Natural killer cell (primary cell): ENCODE measurements around the gene SHF. TPM values are rescaled to one million over a fixed set of nuclear protein-coding genes. Genes with fewer than 3 reads are reported as not detected.

Source experiments
- ATAC-seq, 3 donors: fragments of 150-1000 bp in 2 of 3; fragments of 200-7000 bp in 1 of 3; cut with Tn5 transposase; 1 replicate in 1 of 3; 2 replicates in 2 of 3; pipeline ENCODE4 v1.10.0; 2021; ENCODE audit warnings: mild to moderate bottlenecking in 2 of 3, moderate library complexity in 2 of 3
- DNase-seq, 2 donors: peaks; one replicate each; pipeline versions ENCODE4 v3.0.0 to v3.0.0-alpha.2; 2013 to 2021; ENCODE audit warnings: mixed read lengths in 1 of 2
- H3K27ac ChIP-seq: one replicate; pipeline ENCODE4 v1.5.1; 2013; ENCODE audit warnings: mild to moderate bottlenecking, low read length
- H3K27me3 ChIP-seq: one replicate; pipeline ENCODE4 v1.6.1; 2013; ENCODE audit warnings: low read length; ENCODE audit not compliant: control insufficient read depth, insufficient read depth
- H3K36me3 ChIP-seq: one replicate; pipeline ENCODE4 v1.6.1; 2013; ENCODE audit warnings: low read length; ENCODE audit not compliant: control insufficient read depth, insufficient read depth
- H3K4me1 ChIP-seq: one replicate; pipeline ENCODE4 v1.6.1; 2013; ENCODE audit warnings: low read length; ENCODE audit not compliant: control insufficient read depth, insufficient read depth
- H3K4me3 ChIP-seq: one replicate; pipeline ENCODE4 v1.5.1; 2013; ENCODE audit warnings: low read length
- H3K9me3 ChIP-seq: one replicate; pipeline ENCODE4 v1.6.1; 2013; ENCODE audit warnings: low read length; ENCODE audit not compliant: control insufficient read depth, insufficient read depth
- H3K27ac Mint-ChIP-seq, 2 donors: one replicate each; pipeline ENCODE4 v1.8.0; 2022; ENCODE audit warnings: mild to moderate bottlenecking in 2 of 2, mixed read lengths in 2 of 2, moderate library complexity in 1 of 2
- H3K27me3 Mint-ChIP-seq, 2 donors: one replicate each; pipeline ENCODE4 v1.8.0; 2022; ENCODE audit warnings: low read depth in 2 of 2, mixed read lengths in 2 of 2
- H3K36me3 Mint-ChIP-seq: one replicate; pipeline ENCODE4 v1.8.0; 2022; ENCODE audit warnings: mixed read lengths
- H3K4me1 Mint-ChIP-seq, 2 donors: one replicate each; pipeline ENCODE4 v1.8.0; 2022; ENCODE audit warnings: mixed read lengths in 2 of 2
- H3K4me3 Mint-ChIP-seq: one replicate; pipeline ENCODE4 v1.8.0; 2022; ENCODE audit warnings: mild to moderate bottlenecking, moderate library complexity, mixed read lengths
- H3K9me3 Mint-ChIP-seq, 2 donors: one replicate each; pipeline ENCODE4 v1.8.0; 2022; ENCODE audit warnings: mixed read lengths in 2 of 2
- CTCF ChIP-seq: fragments of 200-600 bp; IDR thresholded peaks from one replicate; pipeline ENCODE4 v1.8.0; 2022; ENCODE audit warnings: antibody characterized with exemption
- WGBS: methylation state at CpG from one replicate; pipeline ENCODE4 v1.1.7; 2013; ENCODE audit warnings: missing lambda C conversion rate; ENCODE audit not compliant: insufficient coverage; 5-methylcytosine and 5-hydroxymethylcytosine counted together
- intact Hi-C: fragments of 100-400 bp; cut with micrococcal nuclease; formaldehyde crosslinking; loops from one replicate; pipeline ENCODE4 v1.14.2; 2022
- total RNA-seq, 4 donors: library from RNA; stranded (reverse); fragments of 120-200 nt in 1 of 4; gene quantifications; one replicate each; pipeline versions ENCODE4 v1.2.3 to v1.2.4, GENCODE V29; 2013 to 2022

Gene SHF
- total RNA-seq, 3 donors from 2014 or later (not counting 1 experiment from before 2014, with no cell fraction given): 0.94 to 2.4 (median 1.7) TPM

- H3K4me1 ChIP-seq: peaks cover 34% of the 10 kb centered on the region
- peak overlapping the region in 1 of 2 donors; percentile 68 for H3K27ac Mint-ChIP-seq
- no peak for DNase-seq
- WGBS: 94% methylated on average over 9 of the region's 9 CpGs
- H3K27me3 ChIP-seq: no peaks in the 10 kb centered on the region
- peaks cover 15 to 41% of the 10 kb centered on the region in 2 donors for H3K4me1 Mint-ChIP-seq
- no peaks in the 10 kb centered on the region for H3K9me3 ChIP-seq
- intact Hi-C loops: loop anchor here (1.0 kb wide), 2 partner anchors 236 to 295 kb away; no protein-coding TSS in a partner anchor
- no peak for ATAC-seq
- H3K4me3 Mint-ChIP-seq: no peak overlapping the region
- H3K9me3 Mint-ChIP-seq: no peaks in the 10 kb centered on the region
- no peaks in the 10 kb centered on the region for H3K36me3 ChIP-seq
- H3K27me3 Mint-ChIP-seq: no peaks in the 10 kb centered on the region
- H3K27ac ChIP-seq: no peak overlapping the region
- H3K36me3 Mint-ChIP-seq: no peaks in the 10 kb centered on the region
- no peak for TF ChIP-seq CTCF
- H3K4me3 ChIP-seq: no peak overlapping the region
Measured at GRCh38 chr15:45163508-45163856, 24.3 kb downstream of the SHF start.

GRCh38 chr15:45162771-45163507, 24.8 kb downstream of the SHF start:
- H3K36me3 ChIP-seq: no peaks in the 10 kb centered on the region
- peak; percentile 65 for TF ChIP-seq CTCF
- Mint-ChIP-seq H3K9me3 (no peaks in the 10 kb centered on the region), H3K4me1 (peaks cover 17 to 42% of the 10 kb centered on the region in 2 donors), H3K27ac (peak overlapping the region in 1 of 2 donors; percentile 68), H3K4me3 (no peak overlapping the region), H3K36me3 (no peaks in the 10 kb centered on the region), H3K27me3 (no peaks in the 10 kb centered on the region)
- 15% methylated on average over 7 of the region's 7 CpGs for WGBS
- peak; percentile 60 to 77 for DNase-seq
- no peak overlapping the region for H3K27ac ChIP-seq
- H3K4me1 ChIP-seq: peaks cover 30% of the 10 kb centered on the region
- no peaks in the 10 kb centered on the region for H3K9me3 ChIP-seq
- ATAC-seq: peak; percentile 45 to 52 (median 46)
- no peaks in the 10 kb centered on the region for H3K27me3 ChIP-seq
- intact Hi-C loops: loop anchor here (1.0 kb wide), 2 partner anchors 236 to 295 kb away; no protein-coding TSS in a partner anchor
- no peak overlapping the region for H3K4me3 ChIP-seq

GRCh38 chr15:45161666-45162065, 26.1 kb downstream of the SHF start:
- Histone ChIP-seq H3K36me3 (no peaks in the 10 kb centered on the region), H3K9me3 (no peaks in the 10 kb centered on the region), H3K27ac (no peak overlapping the region), H3K4me3 (no peak overlapping the region), H3K27me3 (no peaks in the 10 kb centered on the region), H3K4me1 (peaks cover 25% of the 10 kb centered on the region)
- DNase-seq: no peak
- Mint-ChIP-seq H3K27ac (no peak overlapping the region), H3K27me3 (no peaks in the 10 kb centered on the region), H3K4me1 (peaks cover 20 to 42% of the 10 kb centered on the region in 2 donors), H3K9me3 (no peaks in the 10 kb centered on the region), H3K4me3 (no peak overlapping the region), H3K36me3 (no peaks in the 10 kb centered on the region)
- no peak for TF ChIP-seq CTCF
- intact Hi-C loops: no loop called here
- WGBS: 97% methylated on average over 14 of the region's 14 CpGs
- ATAC-seq: no peak
